ENCODE measurements around the gene RABAC1. TPM values are rescaled to one million over a fixed set of nuclear protein-coding genes. Genes with fewer than 3 reads are reported as not detected.
"Not testable (repeated sequence)": the region's sequence is repeated elsewhere in the genome, so short reads cannot be mapped to it uniquely, and the experiment has no call there.

Gene RABAC1
- total RNA-seq, 1 donor from 2014 or later: 90.6 TPM

GRCh38 chr19:41951686-41952172, 7.4 kb downstream of the RABAC1 start:
- intact Hi-C loops (cut with micrococcal nuclease): loop anchor here (1.0 kb wide), 6 partner anchors 8 to 92 kb away; partner anchors contain the start of gene RABAC1

GRCh38 chr19:41947091-41947490, 12.0 kb downstream of the RABAC1 start:
- intact Hi-C loops (cut with micrococcal nuclease): no loop called here

DNA sequence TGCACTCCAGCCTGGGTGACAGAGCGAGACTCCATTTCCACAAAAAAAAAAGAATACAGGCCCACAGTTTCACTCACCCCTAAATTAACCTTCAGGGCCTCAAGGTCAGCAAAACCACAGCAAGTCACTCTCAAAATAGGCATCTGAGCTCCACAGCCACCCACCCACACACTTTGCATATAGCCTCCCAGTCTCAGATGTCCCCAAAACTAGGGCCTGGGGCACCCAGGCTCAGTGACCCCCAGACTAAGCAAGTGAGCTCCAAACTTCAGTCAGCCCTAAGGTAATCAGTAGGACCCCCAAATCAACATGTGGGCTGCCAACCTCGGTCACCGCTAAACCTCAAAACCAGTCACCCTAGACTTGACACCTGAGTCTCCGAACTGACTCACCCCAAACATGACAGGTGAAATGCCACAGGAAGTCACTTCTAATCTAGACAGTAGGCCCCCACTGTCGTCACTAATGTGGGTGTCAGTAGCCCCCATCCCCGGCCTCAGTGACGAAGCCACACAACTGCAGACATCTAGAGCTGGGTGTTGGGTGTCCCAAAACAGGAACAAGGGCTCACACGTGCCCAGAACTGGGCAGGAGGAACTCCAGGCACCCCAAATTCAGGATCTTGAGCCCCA, 13.9 kb downstream of the RABAC1 start:
- intact Hi-C loops (cut with micrococcal nuclease): loop anchor here (2.0 kb wide), 1 partner anchor 60 kb away; no protein-coding TSS in a partner anchor

DNA sequence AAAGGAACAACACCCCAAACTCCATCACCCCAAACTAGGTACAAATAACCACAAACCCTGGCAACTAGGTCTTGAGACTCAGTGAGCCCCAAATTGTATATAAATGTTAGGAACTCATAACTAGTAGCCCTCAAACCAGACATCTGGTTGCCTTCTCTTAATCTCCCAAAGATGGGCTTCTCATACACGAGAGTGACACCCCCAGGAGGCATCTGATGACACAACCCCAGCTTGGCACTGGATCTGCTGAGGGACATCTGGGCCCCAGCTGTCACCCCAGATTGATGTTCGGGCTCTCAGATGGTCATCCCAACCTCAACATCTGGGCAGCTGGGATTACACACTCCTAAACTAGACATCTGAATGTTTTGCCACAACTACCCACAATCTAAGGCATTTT, 14.8 kb downstream of the RABAC1 start:
- intact Hi-C loops (cut with micrococcal nuclease): loop anchor here (2.0 kb wide), 1 partner anchor 60 kb away; no protein-coding TSS in a partner anchor

- intact Hi-C loops (cut with micrococcal nuclease): no loop called here
These were observed 17.5 kb downstream of the RABAC1 start for GRCh38 chr19:41941410-41942202.

DNA sequence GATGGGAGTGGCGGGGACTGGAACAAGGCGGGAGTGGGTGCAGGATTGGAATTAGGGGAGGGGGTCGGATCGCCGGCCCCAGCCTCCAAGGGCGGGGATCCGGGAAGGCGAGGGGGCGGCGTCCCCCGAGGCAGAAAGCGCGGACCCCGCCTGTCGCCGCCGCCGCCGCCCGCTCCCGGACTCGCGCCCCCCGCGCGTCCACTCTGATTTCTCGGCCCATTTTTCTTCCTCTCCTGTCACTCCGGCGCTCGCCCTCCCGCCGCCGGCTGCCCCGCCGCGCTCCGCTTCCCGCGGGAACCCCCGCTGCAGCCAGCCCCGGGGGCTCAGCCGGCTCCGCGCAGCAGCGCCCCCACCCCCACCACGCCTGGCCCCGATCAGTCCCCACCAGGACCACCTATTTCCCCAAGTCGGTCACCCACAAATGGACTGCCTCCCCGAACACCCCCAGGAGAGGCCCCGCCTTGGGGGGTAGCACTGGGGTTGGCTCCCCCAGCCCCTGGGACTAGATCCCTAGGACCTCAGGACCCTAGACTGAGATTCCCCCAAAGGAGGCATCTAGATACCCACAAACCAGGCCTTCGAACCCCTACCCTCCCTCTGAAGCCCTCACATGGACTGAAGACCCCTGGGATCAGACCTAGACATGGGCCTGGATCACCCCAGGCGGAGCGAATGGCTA, 18.3 kb downstream of the RABAC1 start:
- intact Hi-C loops (cut with micrococcal nuclease): no loop called here

DNA sequence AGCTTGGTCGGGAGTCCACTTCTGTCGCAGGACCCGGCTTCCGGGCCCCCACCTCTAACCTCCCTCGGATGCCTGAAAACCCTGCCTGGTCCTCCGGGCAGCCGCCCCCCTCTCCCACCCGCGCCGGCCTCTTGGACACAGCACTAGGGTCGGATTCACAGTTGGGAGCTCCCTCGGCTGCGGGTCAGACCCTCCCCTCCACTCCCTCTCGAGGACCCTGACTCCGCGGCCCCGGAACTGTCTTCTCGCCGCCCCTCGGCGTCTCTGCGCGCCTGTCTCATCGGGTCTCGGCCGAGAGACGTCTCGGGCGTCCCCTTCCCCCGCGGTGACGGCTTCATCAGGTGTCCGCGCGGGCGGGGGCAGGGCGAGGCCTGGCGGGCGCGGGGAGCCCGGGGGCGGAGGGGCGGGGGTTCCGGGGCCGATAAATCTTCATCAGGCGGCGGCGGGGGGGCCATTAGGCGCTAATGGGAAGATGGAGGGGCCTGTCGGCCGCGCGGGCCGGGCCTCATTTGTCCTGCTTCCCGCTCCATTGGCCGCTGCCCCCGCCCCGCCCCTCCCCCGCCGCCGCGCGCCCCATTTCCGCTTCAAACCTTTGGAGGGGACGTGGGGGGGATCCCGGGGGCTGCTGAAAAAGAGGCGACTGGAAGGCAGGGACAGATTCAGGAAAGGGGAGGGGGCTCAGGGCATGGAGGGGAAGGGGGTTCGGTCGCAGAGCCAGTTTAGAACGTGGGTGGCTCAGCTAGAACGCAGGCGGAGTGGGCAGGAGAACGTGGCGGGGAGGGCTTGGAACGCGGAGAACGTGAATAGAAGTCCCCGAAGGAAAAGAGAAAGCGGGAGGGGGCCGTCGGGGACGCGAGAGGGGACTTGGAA, 19.0 kb downstream of the RABAC1 start:
- intact Hi-C loops (cut with micrococcal nuclease): no loop called here

DNA sequence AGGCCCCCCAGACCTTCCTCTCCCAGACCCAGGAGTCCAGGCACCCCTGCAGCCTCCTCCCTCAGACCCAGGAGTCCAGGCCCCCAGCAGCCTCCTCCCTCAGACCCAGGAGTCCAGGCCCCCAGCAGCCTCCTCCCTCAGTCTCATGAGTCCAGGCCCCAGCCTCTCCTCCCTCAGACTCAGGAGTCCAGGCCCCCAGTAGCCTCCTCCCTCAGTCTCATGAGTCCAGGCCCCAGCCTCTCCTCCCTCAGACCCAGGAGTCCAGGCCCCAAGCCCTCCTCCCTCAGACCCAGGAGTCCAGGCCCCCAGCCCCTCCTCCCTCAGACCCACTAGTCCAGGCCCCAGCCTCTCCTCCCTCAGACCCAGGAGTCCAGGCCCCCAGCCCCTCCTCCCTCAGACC, 19.9 kb downstream of the RABAC1 start:
- intact Hi-C loops (cut with micrococcal nuclease): not testable (repeated sequence)

DNA sequence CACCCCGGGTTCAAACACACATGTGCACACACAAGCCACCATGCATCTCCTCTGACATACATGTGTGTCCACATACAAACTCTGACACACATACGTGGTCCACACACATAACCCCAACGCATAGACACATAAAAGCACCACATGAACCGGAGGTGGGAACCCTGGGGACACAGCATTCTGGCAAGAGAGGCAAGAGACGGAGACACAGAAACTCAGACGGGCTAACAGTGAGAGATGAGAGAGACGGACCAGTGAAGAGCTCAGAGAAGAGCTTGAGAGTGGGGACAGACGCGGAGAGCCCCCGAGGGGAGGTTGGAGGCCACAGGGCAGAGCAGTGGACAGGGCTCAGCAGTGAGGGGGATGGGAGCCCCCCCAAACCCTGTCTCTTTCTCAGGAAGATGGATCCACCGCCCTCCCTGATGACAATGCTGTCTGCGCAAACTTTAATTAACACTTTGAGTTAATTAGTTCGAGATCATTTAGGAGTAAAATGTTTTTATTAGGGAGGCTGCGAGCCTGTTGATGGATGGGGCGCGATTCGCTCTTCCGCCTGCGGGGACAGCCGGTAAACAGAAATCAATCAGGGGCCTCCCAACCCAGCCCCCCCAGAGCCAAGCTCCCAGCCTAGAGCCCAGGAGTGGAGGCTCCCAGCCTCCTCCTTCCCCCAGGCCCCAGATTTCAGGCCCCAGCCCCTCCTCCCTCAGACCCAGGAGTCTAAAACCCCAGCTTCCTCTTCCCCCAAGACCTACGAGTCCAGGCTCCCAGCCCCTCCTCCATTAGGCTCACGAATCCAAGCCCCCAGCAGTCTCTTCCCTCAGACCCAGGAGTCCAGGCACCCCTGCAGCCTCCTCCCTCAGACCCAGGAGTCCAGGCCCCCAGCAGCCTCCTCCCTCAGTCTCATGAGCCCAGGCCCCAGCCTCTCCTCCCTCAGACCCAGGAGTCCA, 21.3 kb downstream of the RABAC1 start:
- intact Hi-C loops (cut with micrococcal nuclease): no loop called here

DNA sequence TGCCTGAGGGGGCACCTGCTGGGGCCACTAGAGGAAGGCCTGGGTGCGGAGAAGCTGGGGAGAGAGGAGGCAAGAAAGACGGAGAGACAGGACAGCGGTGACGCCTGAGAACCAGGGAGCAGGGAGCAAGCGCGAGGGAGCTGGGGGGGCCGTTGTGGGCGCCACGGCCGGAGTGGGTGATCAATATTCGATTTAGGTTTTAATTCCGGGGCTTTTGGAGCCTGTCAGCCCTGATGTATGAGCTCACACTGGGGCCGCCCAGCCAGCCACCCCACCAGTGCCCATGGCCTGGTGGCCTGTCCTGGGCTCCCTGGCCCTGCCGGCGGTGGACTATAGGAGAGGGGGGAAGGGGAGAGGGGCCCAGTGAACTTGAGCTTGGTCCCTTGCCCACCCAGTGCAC, 22.2 kb downstream of the RABAC1 start:
- intact Hi-C loops (cut with micrococcal nuclease): no loop called here

- intact Hi-C loops (cut with micrococcal nuclease): no loop called here
These were observed 22.7 kb downstream of the RABAC1 start for GRCh38 chr19:41936416-41936850.

DNA sequence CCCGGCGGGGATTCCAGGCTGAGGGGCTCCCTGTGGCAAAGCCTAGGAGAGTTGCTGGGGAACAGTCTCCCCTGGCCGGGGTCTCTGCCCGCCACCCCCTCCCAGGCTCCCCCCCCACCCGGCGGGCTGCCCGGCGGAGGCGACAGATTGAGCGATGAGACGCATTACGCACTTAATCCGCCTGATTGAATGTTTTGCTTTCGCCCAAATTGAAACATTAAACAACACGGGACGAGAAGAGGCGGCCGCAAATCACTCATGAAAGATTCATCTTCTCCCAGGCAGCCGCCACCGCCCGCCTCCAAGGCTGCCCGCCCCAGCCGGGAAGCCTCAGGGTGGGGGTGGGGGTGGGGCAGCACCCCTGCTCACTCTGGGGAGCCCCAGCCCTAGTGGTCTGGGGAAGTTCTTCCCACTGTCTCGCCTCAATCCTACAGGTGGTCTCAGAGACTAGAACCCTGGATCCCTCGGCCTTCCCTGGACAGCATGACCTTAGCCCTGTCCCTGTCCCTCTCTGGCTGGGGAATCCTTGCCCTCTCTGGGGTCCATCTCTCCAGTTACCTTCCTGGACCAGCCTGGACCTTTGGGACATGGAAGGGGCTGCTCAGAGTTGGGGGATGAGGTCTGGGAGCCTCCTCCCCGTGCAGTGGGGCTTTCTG, 23.2 kb downstream of the RABAC1 start:
- intact Hi-C loops (cut with micrococcal nuclease): loop anchor here (1.0 to 2.0 kb wide), 4 partner anchors 15 to 77 kb away; no protein-coding TSS in a partner anchor

DNA sequence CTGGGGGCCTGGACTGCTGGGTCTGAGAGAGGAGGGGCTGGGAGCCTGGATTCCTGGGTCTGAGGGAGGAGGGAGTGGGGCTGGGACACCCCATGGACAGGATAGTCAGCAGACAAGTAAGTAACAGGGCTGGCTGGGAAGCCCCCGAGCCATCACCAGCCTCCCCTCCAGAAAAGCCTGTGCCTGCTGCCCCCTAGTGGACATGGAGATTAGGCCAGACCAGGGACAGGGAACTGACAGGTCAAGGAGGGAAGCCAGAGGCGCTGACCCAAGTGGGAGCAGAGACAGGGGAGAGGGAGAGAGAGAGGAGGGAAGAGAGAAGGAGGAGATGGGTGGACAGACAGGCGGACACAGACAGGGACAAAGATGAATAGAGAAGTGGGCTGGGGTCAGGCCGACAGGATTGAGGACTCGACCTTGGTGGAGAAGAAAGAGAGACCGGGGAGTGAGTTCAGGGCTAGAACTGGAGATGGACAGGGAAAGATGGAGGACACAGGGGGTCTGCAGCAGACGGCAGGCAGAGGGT, 24.2 kb downstream of the RABAC1 start:
- intact Hi-C loops (cut with micrococcal nuclease): loop anchor here (1.0 to 2.0 kb wide), 4 partner anchors 16 to 76 kb away; no protein-coding TSS in a partner anchor

DNA sequence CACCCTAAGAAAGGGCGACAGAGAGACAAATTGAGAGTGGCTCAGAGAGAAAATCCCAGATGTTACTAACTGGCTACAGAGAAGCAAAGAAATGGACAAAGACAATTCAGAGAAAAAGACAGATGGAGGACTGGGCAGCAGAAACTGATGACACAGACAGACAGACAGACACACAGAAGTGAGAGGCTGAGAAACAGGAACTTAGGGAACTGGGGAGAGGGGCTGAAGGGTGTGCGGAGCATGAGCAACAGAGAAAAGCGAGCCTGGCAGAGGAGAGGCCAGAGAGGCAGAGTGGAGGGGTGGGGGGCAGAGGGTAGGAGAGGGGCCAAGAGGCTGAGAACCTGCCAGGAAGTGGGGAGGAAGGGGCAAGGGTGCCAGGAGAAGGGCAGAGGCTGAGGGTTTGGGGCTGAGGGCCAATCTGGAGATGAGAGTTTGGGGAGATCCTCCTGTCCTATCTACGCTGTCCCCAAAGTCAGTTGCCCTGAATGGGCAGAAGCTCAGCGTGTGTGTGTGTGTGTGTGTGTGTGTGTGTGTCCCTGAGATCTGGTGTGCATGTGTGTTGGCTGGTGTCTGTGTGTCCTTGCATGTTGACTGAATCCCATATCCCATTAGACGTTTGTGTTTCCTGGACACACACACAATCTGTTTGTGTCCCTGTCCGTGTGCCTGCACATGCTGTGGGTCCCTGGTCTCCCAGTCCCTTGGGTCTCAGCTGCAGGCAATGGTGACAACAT, 25.3 kb downstream of the RABAC1 start:
- intact Hi-C loops (cut with micrococcal nuclease): loop anchor here (2.0 kb wide), 1 partner anchor 49 kb away; no protein-coding TSS in a partner anchor

DNA sequence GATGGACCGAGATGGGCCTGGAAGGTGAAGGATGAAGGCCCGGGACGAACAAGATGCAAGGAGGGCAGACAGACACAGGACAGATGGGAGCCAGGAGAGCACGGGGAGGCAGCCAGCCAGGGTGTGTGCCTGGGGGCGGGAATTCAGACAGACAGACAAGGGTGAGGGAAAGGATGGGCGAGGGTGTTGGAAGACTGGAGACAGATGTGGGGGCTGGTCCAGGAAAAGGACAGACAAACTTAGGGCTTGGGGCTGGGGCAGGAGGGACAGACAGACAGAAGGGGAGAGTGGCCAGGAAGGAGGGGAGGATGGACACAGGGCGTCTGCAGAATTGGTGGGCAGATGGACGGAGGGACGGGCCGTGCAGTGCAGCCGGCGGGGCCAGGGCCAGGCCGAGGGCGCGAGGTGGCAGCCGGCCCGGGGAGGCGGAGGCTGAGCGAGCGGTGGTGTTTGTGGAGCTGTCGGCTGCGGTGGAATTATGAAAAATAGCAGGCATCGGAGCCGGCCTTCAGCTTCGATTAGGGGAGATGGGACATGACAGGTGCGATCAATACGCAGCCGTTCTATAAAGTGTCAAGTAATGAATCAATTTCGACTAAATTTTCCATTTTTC, 26.3 kb downstream of the RABAC1 start:
- intact Hi-C loops (cut with micrococcal nuclease): no loop called here

DNA sequence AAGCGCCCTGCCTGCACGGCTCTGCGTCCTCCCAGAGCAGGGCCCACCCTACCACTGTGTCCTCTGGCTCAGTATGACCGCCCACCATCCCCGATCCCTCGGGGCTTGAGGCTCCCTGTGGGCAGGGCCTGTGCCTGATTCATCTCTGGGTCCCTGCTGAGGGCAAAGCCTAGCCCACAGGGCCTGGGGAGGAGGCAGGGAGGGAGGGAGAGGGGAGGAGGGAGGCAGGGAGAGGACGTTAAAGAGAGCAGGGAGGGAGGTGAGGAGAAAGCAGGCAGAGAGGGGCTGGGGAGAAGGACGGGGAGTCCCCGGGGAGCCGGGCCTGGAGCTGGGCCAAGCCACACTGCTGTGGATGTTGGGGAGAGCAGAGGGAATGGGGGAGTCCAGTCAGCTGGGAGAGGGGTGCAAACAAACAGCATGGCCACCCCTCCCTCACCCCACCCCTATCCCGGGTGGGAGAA, 26.8 kb downstream of the RABAC1 start:
- intact Hi-C loops (cut with micrococcal nuclease): no loop called here

DNA sequence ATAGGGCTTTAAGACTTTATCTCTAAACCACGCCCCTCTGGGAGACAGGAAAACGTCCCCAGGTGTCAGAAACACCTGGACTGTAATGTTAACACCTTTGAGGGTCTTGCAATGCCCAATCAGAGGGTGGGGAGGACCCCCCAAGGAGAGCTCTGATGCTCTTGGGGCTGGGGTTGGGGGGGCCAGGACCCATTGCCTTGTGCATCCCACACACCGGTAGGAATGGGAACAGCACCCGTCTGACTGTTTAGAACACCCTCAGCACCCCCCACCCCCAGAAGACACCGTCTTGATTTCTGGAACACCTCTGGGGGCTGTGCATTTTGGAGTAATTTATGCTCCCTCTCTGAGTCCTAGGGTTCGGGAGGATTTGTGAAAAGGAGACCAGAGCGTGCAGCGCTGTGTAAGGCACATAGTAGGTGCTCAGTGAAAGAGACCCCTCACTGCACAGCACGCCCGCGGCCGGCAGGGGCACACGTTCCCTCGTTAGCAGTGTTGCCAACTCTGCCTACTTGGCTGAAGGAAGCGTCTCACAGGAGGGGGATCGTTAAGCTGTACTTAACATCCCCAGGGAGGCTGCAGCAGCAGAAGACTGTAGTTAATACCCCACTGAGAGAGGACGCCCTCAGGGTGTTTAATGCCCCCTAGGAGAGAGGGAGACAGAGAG, 28.1 kb downstream of the RABAC1 start:
- intact Hi-C loops (cut with micrococcal nuclease): no loop called here
